Kidney (tissue), 14 donors: ENCODE results near the gene SLC4A8. TPM values are rescaled to one million over a fixed set of nuclear protein-coding genes. Genes with fewer than 3 reads are reported as not detected.

Source experiments
- DNase-seq, 5 donors: peaks; one replicate each; pipeline ENCODE4 v3.0.0-alpha.2; 2013 to 2020
- FAIRE-seq: peaks from 2 replicates; lab custom pipeline; 2012; peaks lifted over from hg19 to GRCh38; lab: Jason Lieb, UNC
- H3K27ac ChIP-seq, 2 donors: one replicate each; pipeline ENCODE4 v1.7.0; 2013; ENCODE audit warnings: low read depth in 2 of 2, low read length in 2 of 2, inconsistent platforms in 1 of 2
- H3K27me3 ChIP-seq: one replicate; pipeline ENCODE4 v1.7.1; 2013; ENCODE audit warnings: low read length, inconsistent platforms; ENCODE audit not compliant: control insufficient read depth, insufficient read depth
- H3K36me3 ChIP-seq, 3 donors: one replicate each; pipeline versions ENCODE4 v1.7.0 to v1.7.1; 2013; ENCODE audit warnings: low read length in 3 of 3, control low read depth in 1 of 3, inconsistent platforms in 1 of 3; ENCODE audit not compliant: insufficient read depth in 3 of 3, control insufficient read depth in 2 of 3
- H3K4me1 ChIP-seq, 3 donors: one replicate each; pipeline versions ENCODE4 v1.7.0 to v1.7.1; 2013; ENCODE audit warnings: low read length in 3 of 3, inconsistent platforms in 1 of 3, low read depth in 1 of 3; ENCODE audit not compliant: control insufficient read depth in 2 of 3, insufficient read depth in 2 of 3
- H3K4me3 ChIP-seq, 3 donors: one replicate each; pipeline versions ENCODE4 v1.7.0 to v1.8.1; 2013; ENCODE audit warnings: low read length in 3 of 3, control low read depth in 1 of 3, inconsistent platforms in 1 of 3
- H3K9ac ChIP-seq, 3 donors: one replicate each; pipeline versions ENCODE4 v1.7.0 to v1.7.1; 2013; ENCODE audit warnings: low read length in 3 of 3, control low read depth in 1 of 3, inconsistent platforms in 1 of 3
- H3K9me3 ChIP-seq, 3 donors: one replicate each; pipeline versions ENCODE4 v1.7.0 to v1.7.1; 2013; ENCODE audit warnings: low read length in 3 of 3, control low read depth in 1 of 3, inconsistent platforms in 1 of 3; ENCODE audit not compliant: control insufficient read depth in 2 of 3, insufficient read depth in 1 of 3
- intact Hi-C: fragments of 100-400 bp; cut with DNase I; formaldehyde crosslinking; loops from one replicate; pipeline ENCODE4 v1.11.1; 2022
- polyA plus RNA-seq: library from polyadenylated mRNA; stranded (reverse); fragments of 350-450 nt; fragmentation: Illumina TruSeq; extraction: RNeasy Lipid Tissue Mini Kit (QIAGEN cat#74804); gene quantifications from one replicate; pipeline ENCODE4 v1.2.3, GENCODE V29; 2014; ENCODE audit warnings: low read depth, low replicate concordance; ENCODE audit not compliant: insufficient read depth
- total RNA-seq: library from RNA; stranded (reverse); fragmentation: NEBNext Ultra II Directional; extraction: Animal tissue kit (Norgen Biotek cat#: 25700); gene quantifications from one replicate; pipeline ENCODE4 v1.2.1, GENCODE V29; 2021
- TF ChIP-seq, protein P1 (sequence below): IDR thresholded peaks from 3 replicates; pipeline ENCODE4 v1.5.1; 2012; ENCODE audit warnings: mild to moderate bottlenecking, moderate library complexity, borderline replicate concordance; ENCODE audit not compliant: insufficient read depth; ENCODE audit errors: extremely low read depth
- donor health status: control.
- donor health status: control.
- donor health status: control.
- donor health status: control.
- donor health status: control.
- donor health status: DM: yes; HTN: yes; CAD: no.
- donor health status: Normal renal cell carcinoma (clear cell type).

The SLC4A8 gene
- total and polyA plus RNA-seq, 2 donors from 2014 or later, result 2.4 to 3.4 TPM

GRCh38 chr12:51405801-51406207, 18.8 kb upstream of the SLC4A8 start:
- H3K36me3 ChIP-seq, result no peaks in the 10 kb centered on the region
- no peaks in the 10 kb centered on the region for H3K27me3 ChIP-seq
- H3K9ac ChIP-seq, result no peak overlapping the region
- TF ChIP-seq, protein P1, sequence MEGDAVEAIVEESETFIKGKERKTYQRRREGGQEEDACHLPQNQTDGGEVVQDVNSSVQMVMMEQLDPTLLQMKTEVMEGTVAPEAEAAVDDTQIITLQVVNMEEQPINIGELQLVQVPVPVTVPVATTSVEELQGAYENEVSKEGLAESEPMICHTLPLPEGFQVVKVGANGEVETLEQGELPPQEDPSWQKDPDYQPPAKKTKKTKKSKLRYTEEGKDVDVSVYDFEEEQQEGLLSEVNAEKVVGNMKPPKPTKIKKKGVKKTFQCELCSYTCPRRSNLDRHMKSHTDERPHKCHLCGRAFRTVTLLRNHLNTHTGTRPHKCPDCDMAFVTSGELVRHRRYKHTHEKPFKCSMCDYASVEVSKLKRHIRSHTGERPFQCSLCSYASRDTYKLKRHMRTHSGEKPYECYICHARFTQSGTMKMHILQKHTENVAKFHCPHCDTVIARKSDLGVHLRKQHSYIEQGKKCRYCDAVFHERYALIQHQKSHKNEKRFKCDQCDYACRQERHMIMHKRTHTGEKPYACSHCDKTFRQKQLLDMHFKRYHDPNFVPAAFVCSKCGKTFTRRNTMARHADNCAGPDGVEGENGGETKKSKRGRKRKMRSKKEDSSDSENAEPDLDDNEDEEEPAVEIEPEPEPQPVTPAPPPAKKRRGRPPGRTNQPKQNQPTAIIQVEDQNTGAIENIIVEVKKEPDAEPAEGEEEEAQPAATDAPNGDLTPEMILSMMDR, result no peak
- H3K4me3 ChIP-seq, result no peak overlapping the region
- DNase-seq (peak in 3 of 5 donors; percentile 34 to 61 (median 50)), FAIRE-seq (no peak)
- H3K9me3 ChIP-seq, result no peaks in the 10 kb centered on the region
- intact Hi-C loops, result no loop called here
- no peaks in the 10 kb centered on the region for H3K4me1 ChIP-seq
- no peak overlapping the region for H3K27ac ChIP-seq

GRCh38 chr12:51406290-51406689, 18.3 kb upstream of the SLC4A8 start:
- no peaks in the 10 kb centered on the region for H3K4me1 ChIP-seq
- intact Hi-C loops, result no loop called here
- no peaks in the 10 kb centered on the region for H3K27me3 ChIP-seq
- no peak for FAIRE-seq
- no peaks in the 10 kb centered on the region for H3K36me3 ChIP-seq
- no peak overlapping the region for H3K9ac ChIP-seq
- DNase-seq, result no peak
- TF ChIP-seq, protein P1, result no peak
- no peaks in the 10 kb centered on the region for H3K9me3 ChIP-seq
- no peak overlapping the region for H3K27ac ChIP-seq
- H3K4me3 ChIP-seq, result no peak overlapping the region

DNA sequence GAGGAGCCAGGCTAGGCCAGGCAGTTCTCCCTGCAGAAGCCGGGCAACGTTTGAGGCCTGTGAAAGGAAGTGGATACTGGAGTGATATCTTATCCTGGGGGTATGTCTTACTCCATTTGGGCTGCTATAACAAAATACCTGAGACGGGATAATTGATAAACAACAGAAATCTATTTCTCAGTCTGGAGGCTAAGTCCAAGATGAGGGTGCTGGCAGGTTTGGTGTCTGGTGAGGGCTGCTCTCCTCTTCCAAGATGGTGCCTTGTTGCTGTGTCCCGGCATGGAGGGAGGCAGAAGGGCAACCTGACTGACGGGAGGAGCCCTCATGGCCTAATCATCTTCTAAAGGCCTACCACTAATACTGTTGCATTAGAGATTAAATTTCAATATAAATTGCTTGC, 17.8 kb upstream of the SLC4A8 start:
- Histone ChIP-seq H3K4me3 (no peak overlapping the region), H3K36me3 (no peaks in the 10 kb centered on the region), H3K27me3 (no peaks in the 10 kb centered on the region), H3K4me1 (no peaks in the 10 kb centered on the region), H3K9ac (no peak overlapping the region), H3K27ac (no peak overlapping the region), H3K9me3 (no peaks in the 10 kb centered on the region)
- DNase-seq, result no peak
- TF ChIP-seq, protein P1, result no peak
- FAIRE-seq, result no peak
- intact Hi-C loops, result no loop called here

- H3K27ac ChIP-seq, result no peak overlapping the region
- intact Hi-C loops, result no loop called here
- TF ChIP-seq, protein P1, result no peak
- H3K36me3 ChIP-seq, result no peaks in the 10 kb centered on the region
- no peaks in the 10 kb centered on the region for H3K9me3 ChIP-seq
- no peaks in the 10 kb centered on the region for H3K27me3 ChIP-seq
- FAIRE-seq (no peak), DNase-seq (no peak)
- H3K9ac ChIP-seq, result no peak overlapping the region
- H3K4me1 ChIP-seq, result no peaks in the 10 kb centered on the region
- H3K4me3 ChIP-seq, result no peak overlapping the region
Measured at GRCh38 chr12:51407604-51408003, 17.0 kb upstream of the SLC4A8 start.
